ENCODE results near the gene LMO2.

GRCh38 chr11:33928564-33928963 lies 36.7 kb upstream of the LMO2 start:
- TF ChIP-seq CTCF (IDR thresholded peaks at IDR 0.05) (no peak), ZFX (IDR thresholded peaks at IDR 0.05; ENCODE audit: borderline replicate concordance) (no peak)

All from 22Rv1 (cell line).